ENCODE data around the gene VPS54. TPM values are rescaled to one million over a fixed set of nuclear protein-coding genes. Genes with fewer than 3 reads are reported as not detected.

The VPS54 gene
- total RNA-seq, 1 experiment from 2014 or later, result 14.6 TPM

DNA sequence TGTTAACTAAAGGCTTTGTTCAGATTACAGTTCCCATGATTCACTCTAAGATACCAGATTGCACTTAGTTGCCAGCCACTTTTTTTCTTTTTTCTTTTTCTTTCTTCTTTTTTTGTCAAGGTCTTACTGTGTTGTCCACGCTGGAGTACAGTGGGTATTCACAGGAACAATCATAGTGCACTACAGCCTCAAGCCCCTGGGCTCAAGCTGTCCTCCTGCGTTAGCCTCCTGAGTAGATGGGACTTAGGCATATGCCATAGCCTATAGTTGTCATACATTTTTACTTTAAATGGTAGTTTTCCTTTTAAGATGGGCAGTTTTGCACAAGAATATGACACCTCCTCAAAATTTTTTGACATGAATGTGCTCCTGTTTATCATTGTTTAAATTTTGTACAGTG, 175.4 kb downstream of the VPS54 start:
- no peak for ATAC-seq
- H3K27me3 Mint-ChIP-seq (ENCODE audit: low read depth), result no peaks in the 10 kb centered on the region
- TF ChIP-seq ZNF263 (CRISPR knock-in tag; IDR thresholded peaks at IDR 0.05; ENCODE audit: low read depth) (no peak), TCF7 (CRISPR knock-in tag; IDR thresholded peaks at IDR 0.05; ENCODE audit: low read depth) (no peak)
- peak overlapping the region; percentile 100 for H3K27ac Mint-ChIP-seq
- ChIA-PET POLR2A (interaction anchor here (0.8 to 2.1 kb wide), 4 partner anchors 12 to 145 kb away, joined by 3 to 5 read pairs (median 3); no protein-coding TSS in a partner anchor), CTCF (interaction anchor here (0.9 to 1.0 kb wide), 2 partner anchors 23 to 145 kb away, joined by 4 read pairs; no protein-coding TSS in a partner anchor)
- no peak for DNase-seq (ENCODE audit: low spot score)
- peaks cover 45% of the 10 kb centered on the region for H3K36me3 Mint-ChIP-seq
- peaks cover 58% of the 10 kb centered on the region for H3K4me1 Mint-ChIP-seq
- no peaks in the 10 kb centered on the region for H3K9me3 Mint-ChIP-seq
- peak overlapping the region; percentile 100 for H3K4me3 Mint-ChIP-seq

DNA sequence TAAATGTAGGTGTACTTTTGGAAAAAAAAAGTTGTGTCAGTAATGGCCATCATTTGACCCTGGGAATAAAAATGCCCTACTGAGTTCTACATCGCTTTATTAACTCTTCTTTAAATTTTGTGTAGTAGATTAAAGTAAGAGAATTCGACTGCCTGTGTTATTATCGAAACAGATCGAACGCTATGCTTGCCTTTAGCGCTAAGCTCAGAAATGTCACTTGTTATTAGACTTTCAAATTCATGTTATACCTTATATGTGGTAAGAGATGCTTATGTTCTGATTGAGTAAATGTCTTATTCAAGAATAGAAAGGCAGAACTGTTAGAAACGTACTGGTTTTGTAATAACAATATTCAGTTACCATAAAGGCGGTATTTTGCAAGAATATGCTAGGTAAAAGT, 176.1 kb downstream of the VPS54 start:
- H3K4me1 Mint-ChIP-seq, result peaks cover 55% of the 10 kb centered on the region

DNA sequence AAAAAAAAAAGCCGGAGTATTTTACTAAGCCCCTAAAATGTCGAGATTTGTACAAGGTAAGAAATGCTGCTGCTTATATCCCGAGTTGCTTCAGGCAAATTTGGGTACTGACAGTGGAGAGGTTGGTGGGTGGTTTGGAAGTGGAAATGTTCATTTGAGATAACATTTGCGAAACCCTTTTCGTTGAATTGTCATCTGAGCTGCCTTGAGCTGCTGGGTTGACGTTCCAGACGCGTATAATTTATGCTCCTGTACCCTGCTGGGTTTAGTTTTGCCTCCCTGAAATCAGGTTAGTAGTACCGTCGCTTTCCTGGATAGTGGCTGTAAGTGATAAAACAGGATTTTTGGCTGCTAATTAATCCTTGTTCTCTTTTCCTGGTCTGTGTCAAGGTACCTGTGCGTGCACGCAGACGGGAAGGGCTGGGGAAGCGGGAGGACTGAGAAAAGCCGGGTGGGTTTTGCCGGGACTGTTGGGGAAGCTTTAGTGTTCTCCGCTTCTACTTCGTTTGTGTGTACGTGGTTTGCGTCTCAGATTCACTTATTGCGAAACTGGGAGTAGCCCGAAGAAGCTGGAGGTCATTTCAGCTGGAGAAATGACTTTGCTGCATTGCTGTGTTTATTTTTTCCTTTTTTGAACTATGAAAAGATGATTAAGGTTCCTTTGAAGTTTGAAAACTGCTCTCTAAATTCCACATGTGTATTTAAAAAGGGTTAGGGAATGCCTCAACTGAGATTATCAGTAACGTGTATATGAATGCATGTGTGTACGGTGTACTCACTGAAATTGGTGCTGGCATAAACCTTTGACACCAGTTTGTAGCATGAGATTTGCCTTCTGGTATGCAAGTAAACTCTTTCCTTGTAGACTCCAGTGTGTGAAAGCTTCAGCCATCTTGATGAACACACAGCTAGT, 176.8 kb downstream of the VPS54 start:
- DNase-seq (ENCODE audit: low spot score) (no peak), ATAC-seq (no peak)
- ChIA-PET CTCF (interaction anchor here (0.8 to 2.5 kb wide), 6 partner anchors 8 to 151 kb away, joined by 3 to 17 read pairs (median 4); no protein-coding TSS in a partner anchor), POLR2A (interaction anchor here (0.7 to 3.3 kb wide), 11 partner anchors 8 to 303 kb away, joined by 3 to 32 read pairs (median 5); partner anchors contain the start of genes MDH1 and WDPCP)
- Mint-ChIP-seq H3K4me1 (peaks cover 48% of the 10 kb centered on the region), H3K9me3 (no peaks in the 10 kb centered on the region), H3K27me3 (ENCODE audit: low read depth) (no peaks in the 10 kb centered on the region), H3K27ac (peak overlapping the region; percentile 97), H3K4me3 (peak overlapping the region; percentile 100), H3K36me3 (peaks cover 45% of the 10 kb centered on the region)
- TF ChIP-seq, protein P1, sequence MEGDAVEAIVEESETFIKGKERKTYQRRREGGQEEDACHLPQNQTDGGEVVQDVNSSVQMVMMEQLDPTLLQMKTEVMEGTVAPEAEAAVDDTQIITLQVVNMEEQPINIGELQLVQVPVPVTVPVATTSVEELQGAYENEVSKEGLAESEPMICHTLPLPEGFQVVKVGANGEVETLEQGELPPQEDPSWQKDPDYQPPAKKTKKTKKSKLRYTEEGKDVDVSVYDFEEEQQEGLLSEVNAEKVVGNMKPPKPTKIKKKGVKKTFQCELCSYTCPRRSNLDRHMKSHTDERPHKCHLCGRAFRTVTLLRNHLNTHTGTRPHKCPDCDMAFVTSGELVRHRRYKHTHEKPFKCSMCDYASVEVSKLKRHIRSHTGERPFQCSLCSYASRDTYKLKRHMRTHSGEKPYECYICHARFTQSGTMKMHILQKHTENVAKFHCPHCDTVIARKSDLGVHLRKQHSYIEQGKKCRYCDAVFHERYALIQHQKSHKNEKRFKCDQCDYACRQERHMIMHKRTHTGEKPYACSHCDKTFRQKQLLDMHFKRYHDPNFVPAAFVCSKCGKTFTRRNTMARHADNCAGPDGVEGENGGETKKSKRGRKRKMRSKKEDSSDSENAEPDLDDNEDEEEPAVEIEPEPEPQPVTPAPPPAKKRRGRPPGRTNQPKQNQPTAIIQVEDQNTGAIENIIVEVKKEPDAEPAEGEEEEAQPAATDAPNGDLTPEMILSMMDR (IDR thresholded peaks at IDR 0.05), result no peak
- TF ChIP-seq OVOL2 (CRISPR knock-in tag; IDR thresholded peaks at IDR 0.05; ENCODE audit: borderline replicate concordance) (no peak), TEAD1 (CRISPR knock-in tag; IDR thresholded peaks at IDR 0.05) (peak; percentile 43; the same call in 1 of the 2 replicates), FOXJ3 (CRISPR knock-in tag; IDR thresholded peaks at IDR 0.05; ENCODE audit: borderline replicate concordance) (no peak), GABPB1 (CRISPR knock-in tag; IDR thresholded peaks at IDR 0.05) (no peak), TCF7 (CRISPR knock-in tag; IDR thresholded peaks at IDR 0.05; ENCODE audit: low read depth) (no peak), NFE2L1 (CRISPR knock-in tag; IDR thresholded peaks at IDR 0.05) (no peak), NR1H2 (CRISPR knock-in tag; IDR thresholded peaks at IDR 0.05) (no peak), MXD4 (CRISPR knock-in tag; IDR thresholded peaks at IDR 0.05; ENCODE audit: borderline replicate concordance) (no peak), RELA (CRISPR knock-in tag; IDR thresholded peaks at IDR 0.05; ENCODE audit: borderline replicate concordance) (no peak), JUN (CRISPR knock-in tag; IDR thresholded peaks at IDR 0.05) (peak; percentile 31; the same call in 1 of the 2 replicates), ZNF232 (CRISPR knock-in tag; IDR thresholded peaks at IDR 0.05) (no peak), NR3C1 (CRISPR knock-in tag; conservative IDR thresholded peaks at IDR 0.05; ENCODE audit: low read depth) (no peak)
- TF ChIP-seq, protein P2, sequence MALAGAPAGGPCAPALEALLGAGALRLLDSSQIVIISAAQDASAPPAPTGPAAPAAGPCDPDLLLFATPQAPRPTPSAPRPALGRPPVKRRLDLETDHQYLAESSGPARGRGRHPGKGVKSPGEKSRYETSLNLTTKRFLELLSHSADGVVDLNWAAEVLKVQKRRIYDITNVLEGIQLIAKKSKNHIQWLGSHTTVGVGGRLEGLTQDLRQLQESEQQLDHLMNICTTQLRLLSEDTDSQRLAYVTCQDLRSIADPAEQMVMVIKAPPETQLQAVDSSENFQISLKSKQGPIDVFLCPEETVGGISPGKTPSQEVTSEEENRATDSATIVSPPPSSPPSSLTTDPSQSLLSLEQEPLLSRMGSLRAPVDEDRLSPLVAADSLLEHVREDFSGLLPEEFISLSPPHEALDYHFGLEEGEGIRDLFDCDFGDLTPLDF (CRISPR knock-in tag; IDR thresholded peaks at IDR 0.05), result no peak
- TF ChIP-seq, protein P3, sequence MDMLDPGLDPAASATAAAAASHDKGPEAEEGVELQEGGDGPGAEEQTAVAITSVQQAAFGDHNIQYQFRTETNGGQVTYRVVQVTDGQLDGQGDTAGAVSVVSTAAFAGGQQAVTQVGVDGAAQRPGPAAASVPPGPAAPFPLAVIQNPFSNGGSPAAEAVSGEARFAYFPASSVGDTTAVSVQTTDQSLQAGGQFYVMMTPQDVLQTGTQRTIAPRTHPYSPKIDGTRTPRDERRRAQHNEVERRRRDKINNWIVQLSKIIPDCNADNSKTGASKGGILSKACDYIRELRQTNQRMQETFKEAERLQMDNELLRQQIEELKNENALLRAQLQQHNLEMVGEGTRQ (CRISPR knock-in tag; IDR thresholded peaks at IDR 0.05), result no peak
- TF ChIP-seq, protein P4, sequence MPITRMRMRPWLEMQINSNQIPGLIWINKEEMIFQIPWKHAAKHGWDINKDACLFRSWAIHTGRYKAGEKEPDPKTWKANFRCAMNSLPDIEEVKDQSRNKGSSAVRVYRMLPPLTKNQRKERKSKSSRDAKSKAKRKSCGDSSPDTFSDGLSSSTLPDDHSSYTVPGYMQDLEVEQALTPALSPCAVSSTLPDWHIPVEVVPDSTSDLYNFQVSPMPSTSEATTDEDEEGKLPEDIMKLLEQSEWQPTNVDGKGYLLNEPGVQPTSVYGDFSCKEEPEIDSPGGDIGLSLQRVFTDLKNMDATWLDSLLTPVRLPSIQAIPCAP (CRISPR knock-in tag; IDR thresholded peaks at IDR 0.05), result no peak
- TF ChIP-seq, protein P5, sequence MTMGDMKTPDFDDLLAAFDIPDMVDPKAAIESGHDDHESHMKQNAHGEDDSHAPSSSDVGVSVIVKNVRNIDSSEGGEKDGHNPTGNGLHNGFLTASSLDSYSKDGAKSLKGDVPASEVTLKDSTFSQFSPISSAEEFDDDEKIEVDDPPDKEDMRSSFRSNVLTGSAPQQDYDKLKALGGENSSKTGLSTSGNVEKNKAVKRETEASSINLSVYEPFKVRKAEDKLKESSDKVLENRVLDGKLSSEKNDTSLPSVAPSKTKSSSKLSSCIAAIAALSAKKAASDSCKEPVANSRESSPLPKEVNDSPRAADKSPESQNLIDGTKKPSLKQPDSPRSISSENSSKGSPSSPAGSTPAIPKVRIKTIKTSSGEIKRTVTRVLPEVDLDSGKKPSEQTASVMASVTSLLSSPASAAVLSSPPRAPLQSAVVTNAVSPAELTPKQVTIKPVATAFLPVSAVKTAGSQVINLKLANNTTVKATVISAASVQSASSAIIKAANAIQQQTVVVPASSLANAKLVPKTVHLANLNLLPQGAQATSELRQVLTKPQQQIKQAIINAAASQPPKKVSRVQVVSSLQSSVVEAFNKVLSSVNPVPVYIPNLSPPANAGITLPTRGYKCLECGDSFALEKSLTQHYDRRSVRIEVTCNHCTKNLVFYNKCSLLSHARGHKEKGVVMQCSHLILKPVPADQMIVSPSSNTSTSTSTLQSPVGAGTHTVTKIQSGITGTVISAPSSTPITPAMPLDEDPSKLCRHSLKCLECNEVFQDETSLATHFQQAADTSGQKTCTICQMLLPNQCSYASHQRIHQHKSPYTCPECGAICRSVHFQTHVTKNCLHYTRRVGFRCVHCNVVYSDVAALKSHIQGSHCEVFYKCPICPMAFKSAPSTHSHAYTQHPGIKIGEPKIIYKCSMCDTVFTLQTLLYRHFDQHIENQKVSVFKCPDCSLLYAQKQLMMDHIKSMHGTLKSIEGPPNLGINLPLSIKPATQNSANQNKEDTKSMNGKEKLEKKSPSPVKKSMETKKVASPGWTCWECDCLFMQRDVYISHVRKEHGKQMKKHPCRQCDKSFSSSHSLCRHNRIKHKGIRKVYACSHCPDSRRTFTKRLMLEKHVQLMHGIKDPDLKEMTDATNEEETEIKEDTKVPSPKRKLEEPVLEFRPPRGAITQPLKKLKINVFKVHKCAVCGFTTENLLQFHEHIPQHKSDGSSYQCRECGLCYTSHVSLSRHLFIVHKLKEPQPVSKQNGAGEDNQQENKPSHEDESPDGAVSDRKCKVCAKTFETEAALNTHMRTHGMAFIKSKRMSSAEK (CRISPR knock-in tag; IDR thresholded peaks at IDR 0.05; ENCODE audit: borderline replicate concordance), result no peak

More for the DNA sequence above, 176.1 kb downstream of the VPS54 start:
- peak overlapping the region; percentile 100 for H3K4me3 Mint-ChIP-seq
- TF ChIP-seq FOXJ3 (CRISPR knock-in tag; IDR thresholded peaks at IDR 0.05; ENCODE audit: borderline replicate concordance) (no peak), IRF2 (CRISPR knock-in tag; IDR thresholded peaks at IDR 0.05; ENCODE audit: borderline replicate concordance, low read depth) (no peak), ZNF219 (CRISPR knock-in tag; IDR thresholded peaks at IDR 0.05; ENCODE audit: borderline replicate concordance) (no peak), NR1H2 (CRISPR knock-in tag; IDR thresholded peaks at IDR 0.05) (no peak)
- CTCF ChIA-PET, result interaction anchor here (1.0 kb wide), 1 partner anchor 144 kb away, joined by 4 read pairs; no protein-coding TSS in a partner anchor
- H3K9me3 Mint-ChIP-seq, result no peaks in the 10 kb centered on the region
- no peak for ATAC-seq
- POLR2A ChIA-PET, result interaction anchor here (2.0 to 3.3 kb wide), 3 partner anchors 18 to 255 kb away, joined by 5 to 14 read pairs (median 11); partner anchors contain the start of genes MDH1 and WDPCP
- DNase-seq (ENCODE audit: low spot score), result no peak
- H3K36me3 Mint-ChIP-seq, result peaks cover 45% of the 10 kb centered on the region
- no peaks in the 10 kb centered on the region for H3K27me3 Mint-ChIP-seq (ENCODE audit: low read depth)
- peak overlapping the region; percentile 97 for H3K27ac Mint-ChIP-seq

Measured in WTC11 (cell line).